Raji (cell line): ENCODE measurements around the gene GPR162.

Experiments
- POLR2A ChIP-seq: IDR thresholded peaks from 2 replicates; pipeline ENCODE4 v1.6.1; 2011; ENCODE audit warnings: low read depth, low read length, control low read depth; ENCODE audit not compliant: insufficient read depth

Gene GPR162

DNA sequence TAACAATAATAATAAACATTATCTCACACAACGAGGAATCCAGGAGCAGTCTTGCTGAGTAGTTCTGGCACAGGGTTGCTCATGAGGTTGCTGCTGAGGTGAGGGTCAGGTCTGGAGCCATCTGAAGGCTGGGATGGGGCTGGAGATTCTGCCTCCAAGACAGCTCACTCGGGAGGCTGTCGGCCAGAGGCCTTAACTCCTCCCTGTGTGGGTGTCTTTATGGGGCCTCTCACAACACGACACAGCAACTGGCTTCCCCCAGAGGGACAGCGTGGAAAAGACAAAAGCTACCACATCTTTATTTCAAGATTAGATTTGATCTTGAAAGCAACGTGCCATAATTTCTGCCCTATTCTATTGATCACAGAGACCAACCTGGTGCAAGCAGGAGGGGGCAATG, 39.5 kb upstream of the GPR162 start:
- no peak for TF ChIP-seq POLR2A

DNA sequence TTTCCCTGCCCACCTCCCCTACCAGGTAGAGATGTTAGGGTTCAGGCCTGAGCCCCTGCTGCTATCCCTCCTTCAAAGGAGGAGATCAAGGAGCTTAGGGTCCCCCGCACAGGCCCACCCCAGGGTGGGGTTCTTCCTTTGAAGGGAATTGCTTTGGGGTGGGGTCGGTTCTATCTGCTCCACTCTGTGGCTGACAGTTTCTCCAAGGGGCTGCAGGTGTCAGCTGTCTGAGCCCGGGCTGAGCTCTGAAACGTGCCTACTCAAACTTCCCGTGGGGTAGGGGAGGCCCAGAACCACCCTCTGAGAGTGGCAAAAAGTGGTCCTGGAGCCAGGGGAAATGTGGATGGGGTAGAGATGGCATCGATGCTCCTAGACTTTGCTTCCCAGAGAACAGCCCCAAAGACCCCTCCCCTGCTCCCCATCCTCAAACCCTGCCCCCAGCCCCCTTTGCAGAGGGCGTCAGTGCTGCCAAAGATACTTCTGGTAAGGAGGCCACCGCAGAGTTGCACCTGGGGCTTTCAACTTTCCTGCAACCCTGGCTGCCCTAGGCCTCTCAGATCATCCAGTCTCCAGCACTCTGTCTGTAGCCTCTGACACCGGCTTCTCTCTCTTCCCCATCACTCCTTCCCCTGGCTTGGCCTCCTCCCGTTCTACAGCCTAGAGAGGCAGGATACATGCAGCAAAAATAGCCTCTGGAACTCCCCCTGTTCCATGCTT, 38.6 kb upstream of the GPR162 start:
- no peak for TF ChIP-seq POLR2A

DNA sequence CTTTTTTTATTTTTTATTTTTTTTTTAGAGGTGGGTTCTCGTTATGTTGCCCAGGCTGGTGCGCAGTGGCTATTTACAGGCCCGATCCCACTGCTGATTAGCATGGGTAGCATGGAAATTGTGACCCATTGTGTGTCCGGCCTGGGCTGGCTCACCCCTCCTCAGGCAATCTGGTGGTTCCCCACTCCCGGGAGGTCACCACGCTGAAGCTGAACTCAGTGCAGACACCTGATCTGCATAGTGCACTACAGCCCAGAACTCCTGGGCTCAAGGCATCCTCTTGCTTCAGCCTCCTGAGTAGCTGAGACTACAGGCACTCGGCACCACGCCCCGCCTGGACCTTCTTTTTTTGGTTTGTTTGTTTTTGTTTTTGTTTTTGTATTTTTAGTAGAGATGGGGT, 37.8 kb upstream of the GPR162 start:
- no peak for TF ChIP-seq POLR2A

DNA sequence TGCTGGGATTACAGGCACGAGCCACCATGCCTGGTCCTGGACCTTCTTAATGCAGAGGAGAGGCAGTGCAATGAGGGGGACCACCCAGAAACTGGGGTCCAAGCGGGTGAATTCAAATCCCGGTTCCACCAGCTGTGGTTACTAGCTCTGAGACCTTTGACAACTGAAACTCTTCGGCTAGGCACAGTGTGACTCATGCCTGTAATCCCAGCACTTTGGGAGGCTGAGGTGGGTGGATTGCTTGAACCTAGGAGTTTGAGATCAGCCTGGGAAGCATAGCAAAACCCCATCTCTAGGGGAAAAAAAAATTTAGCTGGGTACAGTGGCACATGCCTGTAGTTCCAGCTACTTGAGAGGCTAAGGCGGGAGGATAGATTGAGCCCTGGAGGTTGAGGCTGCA, 37.3 kb upstream of the GPR162 start:
- no peak for TF ChIP-seq POLR2A

DNA sequence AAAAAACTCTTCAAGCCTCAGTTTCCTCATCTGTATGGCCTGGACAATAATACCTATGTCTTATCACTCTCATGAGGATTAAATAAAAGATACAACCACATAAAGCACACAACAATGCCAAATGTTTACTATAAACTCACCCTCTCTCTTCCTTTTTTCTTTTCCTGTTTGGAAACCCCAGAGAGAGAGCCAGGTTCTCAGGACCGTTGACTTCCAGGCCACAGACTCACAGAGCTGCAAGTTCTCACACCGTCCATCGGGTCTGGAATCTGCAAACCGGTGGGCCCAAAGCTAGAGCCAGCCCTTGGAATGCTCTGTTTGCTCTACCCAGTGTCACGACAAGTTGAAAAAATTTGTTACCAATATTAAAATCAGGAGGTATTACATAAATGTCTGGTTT, 36.9 kb upstream of the GPR162 start:
- no peak for TF ChIP-seq POLR2A

DNA sequence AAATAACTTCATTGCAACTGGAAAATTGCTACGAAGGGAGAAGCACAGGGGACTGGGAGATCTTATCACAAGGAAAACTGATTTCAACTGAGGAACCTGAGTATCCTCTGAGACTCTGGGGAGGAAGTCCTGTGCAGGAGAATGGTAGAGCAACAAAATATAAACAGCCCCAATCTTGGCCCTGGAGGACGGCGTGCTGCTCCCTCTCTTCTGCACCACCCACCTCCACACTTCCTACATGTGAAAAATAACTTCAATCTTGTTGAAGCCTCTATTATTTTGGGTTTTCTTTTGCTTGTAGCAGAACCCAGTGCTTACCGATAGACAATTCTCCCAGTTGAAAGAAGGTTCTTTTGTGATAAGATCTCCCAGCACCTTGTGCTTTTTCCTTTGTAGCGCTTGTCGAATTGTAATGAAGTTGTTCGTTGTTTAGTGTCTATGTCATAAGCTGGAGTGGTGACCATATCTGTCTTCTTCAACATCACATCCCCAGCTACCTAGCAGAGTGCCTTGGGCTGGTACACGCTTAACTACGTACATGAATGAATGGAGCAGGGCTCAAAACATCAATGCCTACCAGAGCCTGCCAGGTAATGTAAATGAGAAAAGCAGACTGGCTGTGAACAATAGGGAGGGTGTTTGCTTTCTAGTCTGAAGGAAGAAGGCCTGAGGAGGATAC, 35.1 kb upstream of the GPR162 start:
- no peak for TF ChIP-seq POLR2A

DNA sequence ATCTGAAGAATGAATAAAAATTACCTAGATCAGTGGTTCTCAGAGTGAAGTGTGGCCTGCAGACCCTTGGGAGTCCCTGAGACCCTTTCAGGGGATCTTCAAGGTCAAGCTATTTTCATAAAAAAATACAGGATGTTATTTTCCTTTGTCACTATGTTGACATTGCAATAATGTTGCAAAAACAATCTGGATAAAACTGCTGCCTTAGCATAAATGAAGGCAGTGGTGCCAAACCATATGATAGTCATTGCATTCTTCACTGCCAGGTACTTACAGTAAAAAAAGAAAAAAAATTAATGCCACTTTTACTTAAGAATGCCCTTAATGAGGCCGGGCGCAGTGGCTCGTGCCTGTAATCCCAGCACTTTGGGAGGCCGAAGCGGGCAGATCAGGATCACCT, 34.3 kb upstream of the GPR162 start:
- no peak for TF ChIP-seq POLR2A

DNA sequence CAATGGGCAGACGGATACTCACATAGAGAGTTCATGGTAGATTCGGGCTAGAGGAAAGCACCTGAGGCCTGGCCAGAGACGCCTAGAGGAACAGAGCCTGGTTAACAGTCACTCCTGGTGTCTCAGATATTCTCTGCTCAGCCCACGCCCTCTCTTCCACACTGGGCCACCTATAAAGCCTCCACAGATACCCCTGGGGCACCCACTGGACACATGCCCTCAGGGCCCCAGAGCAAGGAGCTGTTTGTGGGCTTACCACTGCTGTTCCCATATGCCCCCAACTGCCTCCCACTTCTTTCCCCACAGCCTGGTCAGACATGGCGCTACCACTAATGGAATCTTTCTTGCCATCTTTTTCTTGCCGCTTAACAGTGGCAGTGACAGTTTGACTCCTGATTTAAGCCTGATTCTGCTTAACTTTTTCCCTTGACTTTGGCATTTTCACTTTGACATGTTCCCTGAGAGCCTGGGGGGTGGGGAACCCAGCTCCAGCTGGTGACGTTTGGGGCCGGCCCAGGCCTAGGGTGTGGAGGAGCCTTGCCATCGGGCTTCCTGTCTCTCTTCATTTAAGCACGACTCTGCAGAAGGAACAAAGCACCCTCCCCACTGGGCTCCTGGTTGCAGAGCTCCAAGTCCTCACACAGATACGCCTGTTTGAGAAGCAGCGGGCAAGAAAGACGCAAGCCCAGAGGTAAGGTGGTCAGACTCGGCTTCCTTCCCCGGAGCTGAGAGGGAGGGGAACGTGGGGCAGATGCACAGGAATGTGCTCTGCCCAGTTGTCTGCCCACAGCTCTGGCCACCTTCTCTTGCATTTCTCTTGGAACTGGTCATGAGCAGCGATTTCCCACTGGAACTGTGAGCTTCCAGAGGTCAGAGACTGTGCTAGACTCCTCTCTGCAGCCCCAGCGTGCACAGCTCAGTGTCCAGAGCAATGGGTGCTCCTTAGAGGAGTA, 32.4 kb upstream of the GPR162 start, which contains the start of gene CD4:
CD4 (plus strand) TSS at position 557 of the 953 bp plus-strand sequence. CDS start 10,611 bp downstream, outside the sequence.
- no peak for TF ChIP-seq POLR2A

DNA sequence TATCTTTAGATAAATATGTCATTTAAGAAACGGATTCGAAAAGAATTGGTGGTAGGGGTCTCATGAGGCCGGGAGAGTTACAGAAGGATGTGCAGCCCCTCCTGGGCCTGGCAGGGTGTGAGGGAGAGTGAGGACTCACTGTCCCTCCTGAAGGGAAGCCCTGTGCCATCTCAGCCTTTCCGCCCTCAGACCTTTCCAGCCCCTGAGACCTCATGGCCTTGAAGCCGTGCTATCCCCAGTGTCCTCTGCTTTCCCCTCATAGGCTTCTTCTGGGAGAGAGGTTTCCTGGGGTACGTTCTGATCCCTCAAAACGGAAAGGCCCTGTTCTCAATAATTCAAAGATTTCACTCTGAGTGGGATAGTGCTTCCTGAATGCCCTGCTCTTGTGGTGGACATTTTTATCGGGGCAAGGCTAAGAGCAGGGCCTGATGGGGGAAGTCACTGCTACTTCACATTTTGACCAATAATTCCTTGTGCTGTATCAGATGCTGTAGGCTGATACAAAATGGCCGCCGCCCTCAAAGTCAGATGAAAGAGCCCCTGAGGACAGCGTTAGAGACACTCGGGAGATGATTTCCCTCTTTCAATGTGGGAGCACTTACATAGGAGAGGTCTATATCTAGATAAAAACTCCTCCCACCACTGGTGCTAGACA, 31.0 kb upstream of the GPR162 start:
- no peak for TF ChIP-seq POLR2A

DNA sequence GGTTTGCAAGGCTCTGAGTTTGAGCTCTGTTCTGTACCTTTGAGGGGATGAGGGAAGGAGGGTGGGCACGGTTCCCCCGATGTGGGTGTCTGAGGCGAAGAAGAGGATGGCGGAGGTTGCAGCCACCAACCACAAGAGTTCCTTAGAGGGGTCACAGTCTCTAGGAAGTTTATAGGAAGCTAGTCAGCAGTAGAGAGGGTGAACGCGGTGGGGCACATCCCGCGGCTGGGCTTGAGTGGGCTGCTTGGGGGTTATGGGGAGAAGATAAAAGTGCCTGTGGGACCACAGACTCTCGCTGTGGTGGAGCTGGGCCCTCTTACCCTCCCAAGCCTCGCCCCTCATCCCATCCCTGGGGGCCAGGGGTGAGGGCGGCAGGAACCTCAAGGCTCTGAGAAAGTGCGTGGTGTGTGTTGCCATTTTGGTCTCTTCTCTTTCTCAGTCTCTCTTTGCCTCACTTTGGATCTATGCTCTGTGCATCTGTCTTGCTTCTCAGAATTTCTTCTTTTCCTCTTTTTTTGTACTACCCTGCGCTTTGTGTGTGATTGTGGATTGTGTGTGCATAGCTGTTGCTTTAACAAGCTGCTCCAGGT, 29.6 kb upstream of the GPR162 start:
- TF ChIP-seq POLR2A: no peak

DNA sequence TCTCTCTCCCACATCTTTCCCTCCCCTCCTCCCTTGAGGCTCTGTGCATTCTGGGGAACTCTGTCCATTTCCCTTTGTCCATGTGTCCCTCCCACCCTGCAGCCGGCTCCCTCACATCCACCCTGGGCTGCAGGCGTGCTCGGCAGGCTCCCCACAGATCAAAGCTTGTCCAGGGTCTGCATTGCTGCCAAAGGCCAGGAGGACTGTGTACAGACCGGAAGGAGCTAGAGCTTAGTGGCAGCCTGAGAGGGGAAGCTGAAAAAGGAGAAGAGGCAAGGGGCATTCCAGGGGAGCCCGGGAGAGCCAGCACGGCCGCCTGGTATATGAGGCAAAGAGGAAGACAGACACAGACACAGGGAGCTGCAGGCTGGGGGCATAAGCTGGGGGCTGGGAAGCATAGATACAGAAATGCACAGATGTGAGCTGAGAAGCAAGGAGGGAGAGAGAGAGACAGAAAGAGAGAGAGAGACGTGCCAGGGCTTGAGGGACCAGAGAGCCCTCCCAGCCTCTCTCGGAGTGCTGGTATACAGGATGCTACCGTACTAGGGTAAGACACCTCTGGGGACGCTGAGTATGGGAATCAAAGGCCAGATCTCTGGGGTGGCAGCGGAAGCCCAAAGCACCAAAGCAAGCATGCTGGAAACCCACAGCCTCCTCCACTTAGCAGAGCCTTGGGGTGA, 29.0 kb upstream of the GPR162 start:
- no peak for TF ChIP-seq POLR2A

DNA sequence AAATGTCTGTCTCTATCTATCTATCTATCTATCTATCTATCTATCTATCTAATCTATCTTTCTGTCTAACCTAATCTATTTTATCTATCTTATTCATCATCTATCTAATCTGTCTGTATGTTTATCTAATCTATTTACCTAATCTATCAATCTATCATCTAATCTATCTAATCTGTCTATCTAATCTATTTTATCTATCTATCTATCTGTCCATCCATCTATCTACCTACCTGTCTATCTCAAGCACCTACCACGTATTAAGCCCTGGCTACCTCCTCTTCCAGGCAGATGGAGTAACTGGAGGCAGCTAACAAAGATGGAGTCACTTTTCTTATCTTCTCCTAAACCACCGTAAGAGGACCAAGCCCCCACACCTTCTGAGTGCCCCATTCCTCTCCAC, 26.5 kb upstream of the GPR162 start:
- no peak for TF ChIP-seq POLR2A

DNA sequence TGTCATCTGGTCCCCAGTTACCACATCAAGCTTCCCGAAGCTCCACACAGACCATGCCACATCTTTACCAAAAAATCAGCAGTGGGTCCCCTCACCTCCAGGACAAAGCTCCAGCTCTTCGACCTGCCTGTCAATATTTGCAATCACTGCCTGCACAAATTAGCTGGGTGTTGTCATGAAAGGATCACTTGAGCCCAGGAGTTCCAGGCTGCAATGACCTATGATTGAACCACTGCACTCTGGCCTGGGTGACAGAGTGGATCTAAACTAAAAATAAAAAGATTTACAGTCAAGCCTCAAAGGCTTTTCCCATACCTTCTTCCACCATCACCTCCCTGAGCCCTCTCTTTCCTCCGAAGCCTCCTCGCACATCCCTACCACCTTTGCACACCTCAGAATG, 25.0 kb upstream of the GPR162 start:
- no peak for TF ChIP-seq POLR2A

DNA sequence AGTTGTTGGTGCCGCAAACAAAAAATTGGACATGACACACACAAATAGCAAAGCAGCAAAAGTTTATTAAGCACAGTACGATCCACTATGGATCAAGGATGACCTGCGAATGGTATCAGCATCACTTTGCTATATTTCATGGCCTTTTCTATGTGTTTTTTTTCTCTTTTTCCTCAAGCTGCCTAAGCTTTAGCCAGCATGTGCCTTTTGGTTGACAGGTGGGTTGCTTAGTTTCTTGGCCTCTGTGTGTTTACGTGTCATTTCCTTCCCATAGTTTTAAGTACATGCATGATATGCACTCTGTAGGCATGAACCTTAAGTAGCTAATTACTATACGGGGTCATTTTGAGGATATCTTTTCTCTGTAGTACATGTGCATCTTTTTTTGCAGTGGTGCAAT, 22.5 kb upstream of the GPR162 start:
- TF ChIP-seq POLR2A: no peak
